Smooth muscle cell (in vitro differentiated cells): ENCODE data around the gene RGS17. TPM values are rescaled to one million over a fixed set of nuclear protein-coding genes. Genes with fewer than 3 reads are reported as not detected.
A peak's percentile ranks its signal among the peaks of the same experiment; 100 is the strongest.

Source experiments
- DNase-seq: peaks from one replicate; lab custom pipeline; 2025; ENCODE audit not compliant: unreplicated experiment; lab: John Stamatoyannopoulos, UW
- H2AFZ ChIP-seq: fragments of 200-600 bp; sonication (generic); 2 replicates; pipeline ENCODE4 v1.6.0; 2016; ENCODE audit warnings: antibody characterized with exemption, low read depth, mild to moderate bottlenecking
- H3F3A ChIP-seq: fragments of 200-600 bp; sonication (generic); 2 replicates; pipeline ENCODE4 v1.6.0; 2017; ENCODE audit warnings: antibody characterized with exemption, low read depth
- H3K27ac ChIP-seq: fragments of 200-600 bp; sonication (generic); 2 replicates; pipeline ENCODE4 v1.5.1; 2016; ENCODE audit warnings: low read depth, mild to moderate bottlenecking
- H3K27me3 ChIP-seq: fragments of 200-600 bp; sonication (generic); 2 replicates; pipeline ENCODE4 v1.6.1; 2016; ENCODE audit warnings: low read depth, mild to moderate bottlenecking
- H3K36me3 ChIP-seq: fragments of 200-600 bp; sonication (generic); 2 replicates; pipeline ENCODE4 v1.5.1; 2016; ENCODE audit warnings: low read depth
- H3K4me1 ChIP-seq: fragments of 200-600 bp; sonication (generic); 2 replicates; pipeline ENCODE4 v1.5.1; 2016; ENCODE audit warnings: low read depth
- H3K4me2 ChIP-seq: fragments of 200-600 bp; sonication (generic); 2 replicates; pipeline ENCODE4 v1.6.0; 2016; ENCODE audit warnings: mild to moderate bottlenecking
- H3K4me3 ChIP-seq: fragments of 200-600 bp; sonication (generic); 2 replicates; pipeline ENCODE4 v1.5.1; 2016; ENCODE audit warnings: mild to moderate bottlenecking
- H3K79me2 ChIP-seq: fragments of 200-600 bp; sonication (generic); 2 replicates; pipeline ENCODE4 v1.6.0; 2016; ENCODE audit warnings: low read depth, mild to moderate bottlenecking
- H3K9ac ChIP-seq: fragments of 200-600 bp; sonication (generic); 2 replicates; pipeline ENCODE4 v1.6.0; 2016; ENCODE audit warnings: low read depth
- H3K9me3 ChIP-seq: fragments of 200-600 bp; sonication (generic); replicated peaks from 2 replicates; pipeline ENCODE4 v1.5.1; 2016; ENCODE audit warnings: low read depth
- H4K20me1 ChIP-seq: fragments of 200-600 bp; sonication (generic); 2 replicates; pipeline ENCODE4 v1.6.0; 2016; ENCODE audit warnings: low read depth
- WGBS: methylation state at CpG from one replicate; pipeline ENCODE4 v1.1.7; 2016; ENCODE audit warnings: low lambda C conversion rate; 5-methylcytosine and 5-hydroxymethylcytosine counted together
- polyA plus RNA-seq: library from polyadenylated mRNA; unstranded; fragments of >200 nt; fragmentation: Nextera tagmentation; extraction: Ambion mirVana; gene quantifications from 2 replicates; pipeline ENCODE4 v1.2.1, GENCODE V29; 2016
- total RNA-seq: library from RNA; depleted of rRNA; stranded (reverse); fragments of >200 nt; gene quantifications from 2 replicates; pipeline ENCODE4 v1.2.3, GENCODE V29; 2014
- TF ChIP-seq, protein P1 (sequence below): fragments of 200-600 bp; sonication (generic); IDR thresholded peaks from 2 replicates; pipeline ENCODE4 v1.5.1; 2017; ENCODE audit warnings: borderline replicate concordance, mild to moderate bottlenecking, antibody characterized with exemption; ENCODE audit not compliant: insufficient read depth, poor library complexity, severe bottlenecking

Gene RGS17
- total and polyA plus RNA-seq, 2 experiments from 2014 or later, result 1.7 to 2.7 TPM

- TF ChIP-seq, protein P1, sequence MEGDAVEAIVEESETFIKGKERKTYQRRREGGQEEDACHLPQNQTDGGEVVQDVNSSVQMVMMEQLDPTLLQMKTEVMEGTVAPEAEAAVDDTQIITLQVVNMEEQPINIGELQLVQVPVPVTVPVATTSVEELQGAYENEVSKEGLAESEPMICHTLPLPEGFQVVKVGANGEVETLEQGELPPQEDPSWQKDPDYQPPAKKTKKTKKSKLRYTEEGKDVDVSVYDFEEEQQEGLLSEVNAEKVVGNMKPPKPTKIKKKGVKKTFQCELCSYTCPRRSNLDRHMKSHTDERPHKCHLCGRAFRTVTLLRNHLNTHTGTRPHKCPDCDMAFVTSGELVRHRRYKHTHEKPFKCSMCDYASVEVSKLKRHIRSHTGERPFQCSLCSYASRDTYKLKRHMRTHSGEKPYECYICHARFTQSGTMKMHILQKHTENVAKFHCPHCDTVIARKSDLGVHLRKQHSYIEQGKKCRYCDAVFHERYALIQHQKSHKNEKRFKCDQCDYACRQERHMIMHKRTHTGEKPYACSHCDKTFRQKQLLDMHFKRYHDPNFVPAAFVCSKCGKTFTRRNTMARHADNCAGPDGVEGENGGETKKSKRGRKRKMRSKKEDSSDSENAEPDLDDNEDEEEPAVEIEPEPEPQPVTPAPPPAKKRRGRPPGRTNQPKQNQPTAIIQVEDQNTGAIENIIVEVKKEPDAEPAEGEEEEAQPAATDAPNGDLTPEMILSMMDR, result peak; percentile 19
- Histone ChIP-seq H3K79me2 (no peaks in the 10 kb centered on the region), H3K4me2 (no peak overlapping the region), H3K27me3 (no peaks in the 10 kb centered on the region), H3K4me3 (no peak overlapping the region), H4K20me1 (no peaks in the 10 kb centered on the region), H3K9me3 (no peaks in the 10 kb centered on the region), H3K9ac (no peak overlapping the region), H3K4me1 (no peaks in the 10 kb centered on the region), H3F3A (no peaks in the 10 kb centered on the region), H3K36me3 (no peaks in the 10 kb centered on the region), H2AFZ (no peak overlapping the region), H3K27ac (no peak overlapping the region)
- no peak for DNase-seq
Observed at GRCh38 chr6:153108315-153108714, 22.8 kb downstream of the RGS17 start.

GRCh38 chr6:153106021-153106420 lies 25.1 kb downstream of the RGS17 start:
- Histone ChIP-seq H3K4me3 (no peak overlapping the region), H4K20me1 (no peaks in the 10 kb centered on the region), H3K79me2 (no peaks in the 10 kb centered on the region), H3F3A (no peaks in the 10 kb centered on the region), H3K4me1 (no peaks in the 10 kb centered on the region), H2AFZ (no peak overlapping the region), H3K27me3 (no peaks in the 10 kb centered on the region), H3K4me2 (no peak overlapping the region), H3K36me3 (no peaks in the 10 kb centered on the region), H3K27ac (no peak overlapping the region), H3K9ac (no peak overlapping the region), H3K9me3 (no peaks in the 10 kb centered on the region)
- 90% methylated on average over 5 of the region's 5 CpGs for WGBS
- TF ChIP-seq, protein P1, result no peak
- DNase-seq, result no peak

DNA sequence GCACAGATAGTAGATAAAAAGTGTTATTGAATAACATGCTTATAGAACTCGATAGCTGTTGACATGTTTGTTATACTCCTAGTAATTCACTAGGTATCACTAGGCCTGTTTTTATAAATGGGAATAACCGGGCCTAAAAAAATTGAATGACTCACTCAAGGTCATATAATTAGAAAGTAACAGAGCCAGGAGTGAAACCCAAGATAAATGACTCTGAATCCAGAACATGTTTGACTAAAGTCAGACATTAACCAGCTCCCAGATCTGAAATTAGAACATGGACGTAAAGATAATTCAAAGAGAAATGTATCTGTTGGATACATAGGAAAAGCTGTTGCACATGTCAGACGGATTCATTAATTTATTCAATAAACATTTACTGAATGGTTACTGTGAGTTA lies 26.9 kb downstream of the RGS17 start:
- H3K4me3 ChIP-seq, result no peak overlapping the region
- H3K27me3 ChIP-seq, result no peaks in the 10 kb centered on the region
- H3F3A ChIP-seq, result no peaks in the 10 kb centered on the region
- H3K79me2 ChIP-seq, result no peaks in the 10 kb centered on the region
- H2AFZ ChIP-seq, result no peak overlapping the region
- H4K20me1 ChIP-seq, result no peaks in the 10 kb centered on the region
- TF ChIP-seq, protein P1, result no peak
- no peaks in the 10 kb centered on the region for H3K9me3 ChIP-seq
- no peaks in the 10 kb centered on the region for H3K4me1 ChIP-seq
- no peak overlapping the region for H3K9ac ChIP-seq
- H3K27ac ChIP-seq, result no peak overlapping the region
- 62% methylated on average over 4 of the region's 4 CpGs for WGBS
- no peak overlapping the region for H3K4me2 ChIP-seq
- no peaks in the 10 kb centered on the region for H3K36me3 ChIP-seq
- DNase-seq, result no peak

GRCh38 chr6:153103319-153103655 lies 27.8 kb downstream of the RGS17 start:
- Histone ChIP-seq H3K36me3 (no peaks in the 10 kb centered on the region), H3K79me2 (no peaks in the 10 kb centered on the region), H3K4me2 (no peak overlapping the region), H3K9ac (no peak overlapping the region), H2AFZ (no peak overlapping the region), H3K27me3 (no peaks in the 10 kb centered on the region), H3K27ac (no peak overlapping the region), H3K4me3 (no peak overlapping the region), H4K20me1 (no peaks in the 10 kb centered on the region), H3F3A (no peaks in the 10 kb centered on the region), H3K9me3 (no peaks in the 10 kb centered on the region), H3K4me1 (no peaks in the 10 kb centered on the region)
- 91% methylated on average over 6 of the region's 6 CpGs for WGBS
- TF ChIP-seq, protein P1, result no peak
- DNase-seq, result no peak
